ENCODE data around the gene C5AR1.
"Not testable (repeated sequence)": the region's sequence is repeated elsewhere in the genome, so short reads cannot be mapped to it uniquely, and the experiment has no call there.

The C5AR1 gene

GRCh38 chr19:47296036-47296435 is 13.6 kb upstream of the C5AR1 start:
- DNase-seq: peak; percentile 61 to 65

- not testable (repeated sequence) for DNase-seq
These were observed 8.8 kb upstream of the C5AR1 start for GRCh38 chr19:47300867-47301266.

- no peak for DNase-seq
These were observed 7.4 kb upstream of the C5AR1 start for GRCh38 chr19:47302249-47302648.

GRCh38 chr19:47303966-47304365 is 5.7 kb upstream of the C5AR1 start:
- no peak for DNase-seq

- DNase-seq: peak; percentile 33 to 62
These were observed 4.3 kb upstream of the C5AR1 start for GRCh38 chr19:47305309-47305751.

- DNase-seq: no peak
These were observed 3.4 kb upstream of the C5AR1 start for GRCh38 chr19:47306303-47306702.

- no peak for DNase-seq
These were observed 623 bp upstream of the C5AR1 start for GRCh38 chr19:47309038-47309437.

- DNase-seq: no peak
These were observed 662 bp downstream of the C5AR1 start for GRCh38 chr19:47310323-47310722.

- no peak for DNase-seq
These were observed 1.2 kb downstream of the C5AR1 start for GRCh38 chr19:47310819-47311218.

GRCh38 chr19:47312366-47313006 is 2.8 kb downstream of the C5AR1 start:
- DNase-seq: no peak

- DNase-seq: no peak
These were observed 4.2 kb downstream of the C5AR1 start for GRCh38 chr19:47313754-47314295.

GRCh38 chr19:47315125-47315821 is 5.6 kb downstream of the C5AR1 start:
- DNase-seq: peak in 1 of 2 experiments; percentile 40

- DNase-seq: no peak
These were observed 6.9 kb downstream of the C5AR1 start for GRCh38 chr19:47316513-47316912.

GRCh38 chr19:47319923-47320871 is 10.5 kb downstream of the C5AR1 start:
- no peak for DNase-seq

GRCh38 chr19:47321630-47322029 is 12.0 kb downstream of the C5AR1 start:
- DNase-seq: no peak

- DNase-seq: no peak
These were observed 12.4 kb downstream of the C5AR1 start for GRCh38 chr19:47322058-47322457.

- DNase-seq: no peak
These were observed 13.7 kb downstream of the C5AR1 start for GRCh38 chr19:47323409-47323808.

- no peak for DNase-seq
These were observed 14.2 kb downstream of the C5AR1 start for GRCh38 chr19:47323872-47324271.

- DNase-seq: no peak
These were observed 14.8 kb downstream of the C5AR1 start for GRCh38 chr19:47324502-47324901.

GRCh38 chr19:47330466-47330869 is 20.8 kb downstream of the C5AR1 start:
- DNase-seq: no peak

GRCh38 chr19:47331490-47331889 is 21.8 kb downstream of the C5AR1 start:
- DNase-seq: no peak

- DNase-seq: no peak
These were observed 22.4 kb downstream of the C5AR1 start, which contains the start of gene C5AR2 for GRCh38 chr19:47331931-47332547. C5AR2 (plus strand) TSS chr19:47332175; CDS start chr19:47340800, 8,625 bp downstream.

Data from stimulated activated CD4-positive, alpha-beta T cell treated with anti-CD3 and anti-CD28 coated beads, Interleukin-4, amount 100 ng/mL, for 4 hours (primary cell).